Vagina (tissue), 2 donors: Measurements from ENCODE around the gene MTA1. TPM values are rescaled to one million over a fixed set of nuclear protein-coding genes. Genes with fewer than 3 reads are reported as not detected.

Experiments used
- DNase-seq, 2 donors: peaks; one replicate each; pipeline ENCODE4 v3.0.0-alpha.2; 2017; ENCODE audit errors: extremely low spot score in 2 of 2
- H3K27ac ChIP-seq: fragments of 200-600 bp; sonication (generic); one replicate; pipeline ENCODE4 v1.5.1; 2019
- H3K27me3 ChIP-seq: fragments of 200-600 bp; sonication (generic); one replicate; pipeline ENCODE4 v1.5.1; 2019
- H3K36me3 ChIP-seq, 2 donors: fragments of 200-600 bp; sonication (generic); one replicate each; pipeline ENCODE4 v1.5.1; 2017 to 2019
- H3K4me1 ChIP-seq: fragments of 200-600 bp; sonication (generic); one replicate; pipeline ENCODE4 v1.5.1; 2019
- H3K4me3 ChIP-seq, 2 donors: fragments of 200-600 bp; sonication (generic); 1 replicate in 1 of 2; 2 replicates in 1 of 2; pipeline ENCODE4 v1.5.1; 2016 to 2019
- H3K9me3 ChIP-seq: fragments of 200-600 bp; sonication (generic); one replicate; pipeline ENCODE4 v1.5.1; 2019
- CTCF ChIP-seq, 3 experiments: fragments of 450-650 bp in 2 of 3; fragments of 200-600 bp in 1 of 3; sonication (generic) in 1 of 3; IDR thresholded peaks; one replicate each; pipeline ENCODE4 v1.5.1; 2017 to 2019; ENCODE audit warnings: antibody characterized with exemption in 3 of 3, mild to moderate bottlenecking in 2 of 3, moderate library complexity in 2 of 3
- POLR2A ChIP-seq, 2 donors: fragments of 450-650 bp; IDR thresholded peaks; one replicate each; pipeline ENCODE4 v1.6.1; 2017; ENCODE audit warnings: antibody characterized with exemption in 2 of 2, mild to moderate bottlenecking in 2 of 2, moderate library complexity in 2 of 2
- POLR2AphosphoS5 ChIP-seq, 2 donors: sonication (generic); formaldehyde crosslinking; IDR thresholded peaks; one replicate each; pipeline ENCODE4 v1.9.0; 2017; ENCODE audit warnings: antibody characterized with exemption in 2 of 2, mild to moderate bottlenecking in 2 of 2, low read depth in 1 of 2; ENCODE audit not compliant: insufficient read depth in 1 of 2
- intact Hi-C: fragments of 100-400 bp; cut with DNase I; formaldehyde crosslinking; loops from one replicate; pipeline ENCODE4 v1.15.1; 2023
- total RNA-seq: library from RNA; depleted of rRNA; stranded (reverse); fragments of >200 nt; gene quantifications from one replicate; pipeline ENCODE4 v1.2.3, GENCODE V29; 2016

The MTA1 gene
- total RNA-seq, 1 donor from 2014 or later = 82.7 TPM

GRCh38 chr14:105398044-105398725 lies 21.4 kb upstream of the MTA1 start, which contains the start of gene TEX22:
Gene TEX22 (plus strand): TSS chr14:105398538. CDS start chr14:105399341, 803 bp downstream.
- Histone ChIP-seq H3K27me3 (no peaks in the 10 kb centered on the region), H3K27ac (peak within 1 kb of the TSS; percentile 83), H3K9me3 (no peaks in the 10 kb centered on the region), H3K4me3 (peak within 1 kb of the TSS; percentile 82 to 95), H3K4me1 (peaks cover 27% of the 10 kb centered on the region), H3K36me3 (peaks cover 0 to 8% of the 10 kb centered on the region in 2 donors)
- intact Hi-C loops = no loop called here
- TF ChIP-seq POLR2AphosphoS5 (IDR thresholded peaks at IDR 0.05; ENCODE audit: insufficient read depth in 1 of 2, low read depth in 1 of 2) = peak; percentile 60 to 82
- peak in 1 of 3 experiments; percentile 4 for TF ChIP-seq CTCF (IDR thresholded peaks at IDR 0.05)
- TF ChIP-seq POLR2A (IDR thresholded peaks at IDR 0.05) = peak in 1 of 2 donors; percentile 34
- no peak for DNase-seq

- TF ChIP-seq POLR2AphosphoS5 (IDR thresholded peaks at IDR 0.05; ENCODE audit: insufficient read depth in 1 of 2, low read depth in 1 of 2) = no peak
- TF ChIP-seq CTCF (IDR thresholded peaks at IDR 0.05) = no peak
- TF ChIP-seq POLR2A (IDR thresholded peaks at IDR 0.05) = no peak
- H3K27me3 ChIP-seq = no peaks in the 10 kb centered on the region
- intact Hi-C loops = no loop called here
- H3K9me3 ChIP-seq = no peaks in the 10 kb centered on the region
- H3K4me3 ChIP-seq = peak overlapping the region; percentile 82 to 95
- DNase-seq = no peak
- H3K27ac ChIP-seq = peak overlapping the region; percentile 83
- H3K36me3 ChIP-seq = peaks cover 0 to 8% of the 10 kb centered on the region in 2 donors
- H3K4me1 ChIP-seq = peaks cover 27% of the 10 kb centered on the region
Measured at GRCh38 chr14:105398726-105399465, 20.7 kb upstream of the MTA1 start.

- peak overlapping the region; percentile 82 to 95 for H3K4me3 ChIP-seq
- peaks cover 0 to 8% of the 10 kb centered on the region in 2 donors for H3K36me3 ChIP-seq
- H3K9me3 ChIP-seq = no peaks in the 10 kb centered on the region
- intact Hi-C loops = no loop called here
- no peak overlapping the region for H3K27ac ChIP-seq
- H3K4me1 ChIP-seq = peaks cover 27% of the 10 kb centered on the region
- no peak for DNase-seq
- no peaks in the 10 kb centered on the region for H3K27me3 ChIP-seq
- TF ChIP-seq POLR2A (IDR thresholded peaks at IDR 0.05) (no peak), CTCF (IDR thresholded peaks at IDR 0.05) (no peak), POLR2AphosphoS5 (IDR thresholded peaks at IDR 0.05; ENCODE audit: insufficient read depth in 1 of 2, low read depth in 1 of 2) (no peak)
Measured at GRCh38 chr14:105399466-105399775, 20.2 kb upstream of the MTA1 start.

- no peak for DNase-seq
- Histone ChIP-seq H3K4me3 (no peak overlapping the region), H3K36me3 (peaks cover 0 to 8% of the 10 kb centered on the region in 2 donors), H3K4me1 (peaks cover 27% of the 10 kb centered on the region), H3K9me3 (no peaks in the 10 kb centered on the region), H3K27me3 (no peaks in the 10 kb centered on the region), H3K27ac (no peak overlapping the region)
- intact Hi-C loops = no loop called here
- TF ChIP-seq CTCF (IDR thresholded peaks at IDR 0.05) = no peak
Measured at GRCh38 chr14:105400016-105400415, 19.6 kb upstream of the MTA1 start.

DNA sequence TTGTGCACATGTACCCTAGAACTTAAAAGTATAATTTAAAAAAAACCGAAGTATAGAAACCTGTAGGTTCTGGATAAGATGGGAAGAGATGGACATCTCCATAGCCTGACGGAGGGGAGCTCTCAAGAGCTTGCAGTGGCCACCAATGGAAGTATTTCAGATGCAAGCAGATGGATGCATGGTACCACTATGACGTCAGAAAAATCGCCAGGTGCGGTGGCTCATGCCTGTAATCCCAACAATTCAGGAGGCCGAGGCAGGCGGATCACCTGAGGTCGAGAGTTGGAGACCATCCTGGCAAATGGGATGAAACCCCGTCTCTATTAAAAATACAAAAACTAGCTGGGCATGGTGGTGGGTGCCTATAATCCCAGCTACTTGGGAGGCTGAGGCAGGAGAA lies 17.9 kb upstream of the MTA1 start:
- no peak for DNase-seq
- no peak overlapping the region for H3K27ac ChIP-seq
- H3K4me3 ChIP-seq = no peak overlapping the region
- TF ChIP-seq POLR2A (IDR thresholded peaks at IDR 0.05) = no peak
- TF ChIP-seq CTCF (IDR thresholded peaks at IDR 0.05) = no peak
- TF ChIP-seq POLR2AphosphoS5 (IDR thresholded peaks at IDR 0.05; ENCODE audit: insufficient read depth in 1 of 2, low read depth in 1 of 2) = no peak
- H3K36me3 ChIP-seq = peaks cover 0 to 8% of the 10 kb centered on the region in 2 donors
- no peaks in the 10 kb centered on the region for H3K27me3 ChIP-seq
- no peaks in the 10 kb centered on the region for H3K9me3 ChIP-seq
- peaks cover 26% of the 10 kb centered on the region for H3K4me1 ChIP-seq
- intact Hi-C loops = no loop called here
